Mesothelial cell of epicardium (in vitro differentiated cells): ENCODE data around the gene FBXW5. TPM values are rescaled to one million over a fixed set of nuclear protein-coding genes. Genes with fewer than 3 reads are reported as not detected.
A peak's percentile ranks its signal among the peaks of the same experiment; 100 is the strongest.

ENCODE experiments used
- DNase-seq, 2 experiments: peaks; one replicate each; pipeline ENCODE4 v3.0.0; 2021; ENCODE audit warnings: low spot score in 2 of 2; ENCODE audit not compliant: unreplicated experiment in 2 of 2
- H3K27ac Mint-ChIP-seq: 2 replicates; pipeline ENCODE4 v1.8.0; 2021; ENCODE audit warnings: mixed read lengths
- H3K27me3 Mint-ChIP-seq: 2 replicates; pipeline ENCODE4 v1.8.0; 2021; ENCODE audit warnings: low read depth, mixed read lengths
- H3K36me3 Mint-ChIP-seq: 2 replicates; pipeline ENCODE4 v1.8.0; 2021; ENCODE audit warnings: mixed read lengths
- H3K4me1 Mint-ChIP-seq: 2 replicates; pipeline ENCODE4 v1.8.0; 2021; ENCODE audit warnings: mixed read lengths
- H3K4me3 Mint-ChIP-seq: 2 replicates; pipeline ENCODE4 v1.8.0; 2021; ENCODE audit warnings: mild to moderate bottlenecking, moderate library complexity, mixed read lengths
- H3K9me3 Mint-ChIP-seq: 2 replicates; pipeline ENCODE4 v1.8.0; 2021; ENCODE audit warnings: mixed read lengths
- total RNA-seq: library from RNA; stranded (reverse); gene quantifications from 3 replicates; pipeline ENCODE4 v1.2.1, GENCODE V29; 2021
- TF ChIP-seq, protein P1 (sequence below): fragments of 200-600 bp; sonication (generic); IDR thresholded peaks from one replicate; pipeline ENCODE4 v1.5.0; 2021; ENCODE audit warnings: antibody characterized with exemption; ENCODE audit not compliant: unreplicated experiment

The FBXW5 gene
- total RNA-seq, 1 donor from 2014 or later = 58.9 TPM

DNA sequence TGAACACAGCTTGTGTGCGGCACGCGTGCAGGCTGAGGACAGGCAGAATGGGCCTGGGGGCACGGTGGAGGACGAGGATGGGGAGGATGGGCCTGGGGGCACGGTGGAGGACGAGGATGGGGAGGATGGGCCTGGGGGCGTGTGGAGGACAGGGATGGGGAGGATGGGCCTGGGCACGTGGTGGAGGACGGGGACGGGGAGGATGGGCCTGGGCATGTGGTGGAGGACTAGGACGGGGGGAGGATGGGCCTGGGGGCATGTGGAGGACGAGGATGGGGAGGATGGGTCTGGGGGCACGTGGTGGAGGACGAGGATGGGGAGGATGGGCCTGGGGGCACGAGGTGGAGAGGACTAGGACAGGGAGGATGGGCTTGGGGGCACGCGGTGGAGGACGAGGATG lies 22.0 kb downstream of the FBXW5 start:
- Mint-ChIP-seq H3K36me3 (peaks cover 19% of the 10 kb centered on the region), H3K27me3 (no peaks in the 10 kb centered on the region), H3K4me3 (no peak overlapping the region), H3K27ac (no peak overlapping the region), H3K9me3 (no peaks in the 10 kb centered on the region), H3K4me1 (no peaks in the 10 kb centered on the region)
- TF ChIP-seq, protein P1, sequence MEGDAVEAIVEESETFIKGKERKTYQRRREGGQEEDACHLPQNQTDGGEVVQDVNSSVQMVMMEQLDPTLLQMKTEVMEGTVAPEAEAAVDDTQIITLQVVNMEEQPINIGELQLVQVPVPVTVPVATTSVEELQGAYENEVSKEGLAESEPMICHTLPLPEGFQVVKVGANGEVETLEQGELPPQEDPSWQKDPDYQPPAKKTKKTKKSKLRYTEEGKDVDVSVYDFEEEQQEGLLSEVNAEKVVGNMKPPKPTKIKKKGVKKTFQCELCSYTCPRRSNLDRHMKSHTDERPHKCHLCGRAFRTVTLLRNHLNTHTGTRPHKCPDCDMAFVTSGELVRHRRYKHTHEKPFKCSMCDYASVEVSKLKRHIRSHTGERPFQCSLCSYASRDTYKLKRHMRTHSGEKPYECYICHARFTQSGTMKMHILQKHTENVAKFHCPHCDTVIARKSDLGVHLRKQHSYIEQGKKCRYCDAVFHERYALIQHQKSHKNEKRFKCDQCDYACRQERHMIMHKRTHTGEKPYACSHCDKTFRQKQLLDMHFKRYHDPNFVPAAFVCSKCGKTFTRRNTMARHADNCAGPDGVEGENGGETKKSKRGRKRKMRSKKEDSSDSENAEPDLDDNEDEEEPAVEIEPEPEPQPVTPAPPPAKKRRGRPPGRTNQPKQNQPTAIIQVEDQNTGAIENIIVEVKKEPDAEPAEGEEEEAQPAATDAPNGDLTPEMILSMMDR = no peak
- no peak for DNase-seq

DNA sequence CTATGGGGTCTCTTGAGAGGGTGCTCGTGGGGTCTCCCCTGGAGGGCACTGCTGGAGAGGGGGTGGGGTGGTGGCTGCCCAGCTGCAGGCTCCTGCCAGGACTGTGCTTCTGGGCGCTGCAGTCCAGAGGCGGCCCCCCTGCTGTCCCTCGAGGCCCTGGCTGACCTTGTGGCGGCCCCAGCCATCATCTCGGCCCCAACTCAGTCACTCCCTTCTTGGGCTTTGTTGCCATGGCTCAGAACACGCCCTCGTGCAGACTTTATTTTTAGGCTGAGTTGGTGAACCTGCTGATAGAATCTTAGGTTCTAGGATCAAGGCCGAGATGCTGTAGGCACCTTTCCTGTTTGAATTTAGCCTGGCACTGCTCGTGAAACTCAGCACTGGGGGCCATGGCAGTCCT lies 22.8 kb downstream of the FBXW5 start:
- no peaks in the 10 kb centered on the region for H3K27me3 Mint-ChIP-seq
- no peak for DNase-seq
- H3K27ac Mint-ChIP-seq = no peak overlapping the region
- TF ChIP-seq, protein P1 = no peak
- H3K4me1 Mint-ChIP-seq = no peaks in the 10 kb centered on the region
- H3K4me3 Mint-ChIP-seq = no peak overlapping the region
- H3K9me3 Mint-ChIP-seq = no peaks in the 10 kb centered on the region
- peaks cover 14% of the 10 kb centered on the region for H3K36me3 Mint-ChIP-seq

DNA sequence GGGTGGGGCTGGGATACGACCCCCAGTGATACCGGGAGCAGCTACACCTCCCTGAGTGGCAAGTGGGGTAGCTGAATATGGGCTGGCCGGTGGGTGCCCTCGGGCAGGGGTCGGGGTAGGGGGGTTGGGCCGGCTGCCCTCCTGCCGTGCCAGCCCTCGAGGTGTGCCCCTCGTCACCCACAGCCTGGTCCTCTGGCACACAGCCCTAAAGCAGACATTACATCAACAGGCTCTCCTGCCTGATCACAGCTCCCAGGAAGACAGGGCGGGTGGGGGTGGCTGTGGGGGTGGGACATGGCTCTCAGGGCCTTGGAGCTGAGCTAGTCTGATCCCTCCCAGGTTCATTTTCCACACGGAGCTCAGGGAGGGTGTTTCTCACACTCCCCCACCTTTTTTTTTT lies 23.2 kb downstream of the FBXW5 start:
- Mint-ChIP-seq H3K36me3 (peaks cover 12% of the 10 kb centered on the region), H3K27ac (no peak overlapping the region), H3K4me3 (no peak overlapping the region), H3K4me1 (no peaks in the 10 kb centered on the region), H3K27me3 (no peaks in the 10 kb centered on the region), H3K9me3 (no peaks in the 10 kb centered on the region)
- TF ChIP-seq, protein P1 = no peak
- no peak for DNase-seq

DNA sequence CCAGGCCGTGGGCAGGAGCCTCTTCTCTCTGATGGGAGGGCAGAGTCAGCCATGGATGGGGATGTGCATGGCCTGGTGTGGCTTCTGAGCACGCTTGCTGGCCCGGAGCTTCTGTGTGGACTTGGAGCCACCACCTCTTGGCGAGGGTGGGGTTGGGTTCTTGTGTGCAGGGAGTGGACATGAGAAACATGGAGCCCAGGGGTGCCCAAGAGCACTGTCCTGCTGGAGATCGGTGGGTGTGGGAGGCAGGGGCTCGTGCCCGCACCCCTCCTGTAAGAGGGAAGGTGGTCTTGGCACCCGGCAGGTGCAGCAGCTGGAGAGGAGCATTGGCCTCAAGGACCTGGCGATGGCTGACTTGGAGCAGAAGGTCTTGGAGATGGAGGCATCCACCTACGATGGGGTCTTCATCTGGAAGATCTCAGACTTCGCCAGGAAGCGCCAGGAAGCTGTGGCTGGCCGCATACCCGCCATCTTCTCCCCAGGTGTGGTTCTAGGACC lies 23.8 kb downstream of the FBXW5 start:
- no peaks in the 10 kb centered on the region for H3K27me3 Mint-ChIP-seq

DNA sequence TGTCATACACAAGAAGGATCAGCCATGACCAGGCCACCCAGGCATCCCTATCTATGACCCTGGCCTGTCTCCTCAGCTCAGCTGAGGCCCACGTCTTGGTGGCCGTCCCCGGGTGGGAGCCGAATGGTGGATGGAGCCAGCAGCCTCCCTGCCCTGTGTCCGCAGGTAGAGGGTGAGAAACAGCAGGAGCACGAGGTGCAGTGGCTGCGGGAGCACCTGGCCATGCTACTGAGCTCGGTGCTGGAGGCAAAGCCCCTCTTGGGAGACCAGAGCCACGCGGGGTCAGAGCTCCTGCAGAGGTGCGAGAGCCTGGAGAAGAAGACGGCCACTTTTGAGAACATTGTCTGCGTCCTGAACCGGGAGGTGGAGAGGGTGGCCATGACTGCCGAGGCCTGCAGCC lies 24.5 kb downstream of the FBXW5 start:
- H3K27ac Mint-ChIP-seq = no peak overlapping the region
- peaks cover 15% of the 10 kb centered on the region for H3K36me3 Mint-ChIP-seq
- H3K4me3 Mint-ChIP-seq = no peak overlapping the region
- DNase-seq = no peak
- H3K27me3 Mint-ChIP-seq = no peaks in the 10 kb centered on the region
- no peaks in the 10 kb centered on the region for H3K9me3 Mint-ChIP-seq
- TF ChIP-seq, protein P1 = no peak
- no peaks in the 10 kb centered on the region for H3K4me1 Mint-ChIP-seq

More for the DNA sequence above, 23.8 kb downstream of the FBXW5 start:
- H3K27ac Mint-ChIP-seq = peak overlapping the region; percentile 16
- no peaks in the 10 kb centered on the region for H3K4me1 Mint-ChIP-seq
- no peak for DNase-seq
- H3K4me3 Mint-ChIP-seq = no peak overlapping the region
- peaks cover 14% of the 10 kb centered on the region for H3K36me3 Mint-ChIP-seq
- TF ChIP-seq, protein P1 = no peak
- no peaks in the 10 kb centered on the region for H3K9me3 Mint-ChIP-seq

DNA sequence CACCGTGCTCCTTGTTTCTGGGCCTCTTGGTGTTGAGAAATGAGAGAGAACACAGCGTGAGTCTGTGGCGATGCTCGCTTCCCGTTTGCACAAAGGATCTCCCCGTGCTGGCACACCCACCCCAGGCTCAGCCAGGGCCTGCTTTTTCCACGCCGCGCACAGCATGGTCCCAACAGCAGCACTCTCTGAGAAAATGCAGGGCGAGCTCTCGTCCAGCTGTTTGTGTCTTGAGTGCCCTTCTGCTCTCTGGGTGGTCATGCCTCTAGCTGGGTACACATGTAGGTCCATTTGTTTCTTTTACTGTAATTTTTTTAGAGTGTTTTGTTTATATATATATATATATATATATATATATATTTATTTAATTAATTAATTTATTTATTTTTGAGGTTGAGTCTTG lies 26.6 kb downstream of the FBXW5 start:
- no peaks in the 10 kb centered on the region for H3K27me3 Mint-ChIP-seq
- peaks cover 17% of the 10 kb centered on the region for H3K36me3 Mint-ChIP-seq
- no peaks in the 10 kb centered on the region for H3K9me3 Mint-ChIP-seq
- H3K4me1 Mint-ChIP-seq = no peaks in the 10 kb centered on the region
- H3K4me3 Mint-ChIP-seq = no peak overlapping the region
- H3K27ac Mint-ChIP-seq = no peak overlapping the region
- DNase-seq = no peak
- TF ChIP-seq, protein P1 = no peak
